GM13977 (cell line): ENCODE measurements around the gene GTF3A.

Experiments
- DNase-seq: peaks from one replicate; pipeline ENCODE4 v3.0.0; 2012; ENCODE audit warnings: low spot score
- in situ Hi-C: fragments of 300-500 bp; cut with MboI; formaldehyde crosslinking; loops from one replicate; pipeline ENCODE4 v1.12.0; 2022; ENCODE audit warnings: low sequenced_read_pairs, low pct_unique_long_range_greater_than_20kb, mixed read lengths, inconsistent platforms; ENCODE audit not compliant: unreplicated experiment
- TF ChIP-seq, protein P1 (sequence below): IDR thresholded peaks from 2 replicates; pipeline ENCODE4 v1.5.1; 2012; ENCODE audit warnings: mild to moderate bottlenecking, control low read depth; ENCODE audit not compliant: insufficient read depth; ENCODE audit errors: extremely low read depth, missing control alignments

GTF3A gene

DNA sequence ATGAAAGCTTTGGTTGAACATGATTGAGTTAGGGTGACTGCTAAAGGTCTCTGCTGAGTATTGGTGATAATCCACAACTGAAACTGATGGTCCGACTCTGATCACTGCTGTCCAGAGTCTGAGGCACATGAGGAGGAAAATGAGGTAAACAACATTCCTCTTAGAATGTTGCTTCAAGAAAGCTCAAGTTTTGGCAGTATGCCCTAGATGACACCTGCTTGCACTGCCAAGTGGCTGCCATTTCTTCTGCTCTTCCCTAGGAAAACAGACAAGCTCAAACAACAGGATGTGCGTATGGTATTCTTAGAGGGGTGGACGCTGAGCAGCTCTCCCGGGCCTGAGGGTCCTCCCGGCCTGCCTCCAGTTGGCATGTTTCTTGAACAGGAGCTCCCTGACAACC is 41.2 kb downstream of the GTF3A start:
- TF ChIP-seq, protein P1, sequence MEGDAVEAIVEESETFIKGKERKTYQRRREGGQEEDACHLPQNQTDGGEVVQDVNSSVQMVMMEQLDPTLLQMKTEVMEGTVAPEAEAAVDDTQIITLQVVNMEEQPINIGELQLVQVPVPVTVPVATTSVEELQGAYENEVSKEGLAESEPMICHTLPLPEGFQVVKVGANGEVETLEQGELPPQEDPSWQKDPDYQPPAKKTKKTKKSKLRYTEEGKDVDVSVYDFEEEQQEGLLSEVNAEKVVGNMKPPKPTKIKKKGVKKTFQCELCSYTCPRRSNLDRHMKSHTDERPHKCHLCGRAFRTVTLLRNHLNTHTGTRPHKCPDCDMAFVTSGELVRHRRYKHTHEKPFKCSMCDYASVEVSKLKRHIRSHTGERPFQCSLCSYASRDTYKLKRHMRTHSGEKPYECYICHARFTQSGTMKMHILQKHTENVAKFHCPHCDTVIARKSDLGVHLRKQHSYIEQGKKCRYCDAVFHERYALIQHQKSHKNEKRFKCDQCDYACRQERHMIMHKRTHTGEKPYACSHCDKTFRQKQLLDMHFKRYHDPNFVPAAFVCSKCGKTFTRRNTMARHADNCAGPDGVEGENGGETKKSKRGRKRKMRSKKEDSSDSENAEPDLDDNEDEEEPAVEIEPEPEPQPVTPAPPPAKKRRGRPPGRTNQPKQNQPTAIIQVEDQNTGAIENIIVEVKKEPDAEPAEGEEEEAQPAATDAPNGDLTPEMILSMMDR: no peak
- in situ Hi-C loops: no loop called here
- no peak for DNase-seq

DNA sequence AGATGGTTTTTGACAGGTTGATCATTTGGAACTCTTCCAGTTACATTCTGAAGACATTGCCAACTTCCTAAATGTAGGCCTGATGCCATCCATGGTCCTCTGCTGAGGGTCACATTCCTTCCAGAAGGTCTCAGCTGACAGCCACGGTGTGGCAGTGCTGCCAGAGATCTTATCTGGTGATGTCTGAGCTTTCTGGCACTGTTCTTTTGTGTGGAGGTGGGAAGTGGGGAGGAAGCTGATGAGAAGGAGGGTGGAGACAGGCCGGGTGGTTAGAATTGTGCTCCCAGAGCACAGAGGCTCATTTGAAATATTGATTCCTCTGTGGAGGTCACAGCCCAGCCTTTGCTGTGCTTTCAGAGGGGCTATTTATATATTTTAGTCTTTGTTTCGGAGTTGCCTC is 42.1 kb downstream of the GTF3A start:
- in situ Hi-C loops: no loop called here
- DNase-seq: no peak
- TF ChIP-seq, protein P1: no peak

DNA sequence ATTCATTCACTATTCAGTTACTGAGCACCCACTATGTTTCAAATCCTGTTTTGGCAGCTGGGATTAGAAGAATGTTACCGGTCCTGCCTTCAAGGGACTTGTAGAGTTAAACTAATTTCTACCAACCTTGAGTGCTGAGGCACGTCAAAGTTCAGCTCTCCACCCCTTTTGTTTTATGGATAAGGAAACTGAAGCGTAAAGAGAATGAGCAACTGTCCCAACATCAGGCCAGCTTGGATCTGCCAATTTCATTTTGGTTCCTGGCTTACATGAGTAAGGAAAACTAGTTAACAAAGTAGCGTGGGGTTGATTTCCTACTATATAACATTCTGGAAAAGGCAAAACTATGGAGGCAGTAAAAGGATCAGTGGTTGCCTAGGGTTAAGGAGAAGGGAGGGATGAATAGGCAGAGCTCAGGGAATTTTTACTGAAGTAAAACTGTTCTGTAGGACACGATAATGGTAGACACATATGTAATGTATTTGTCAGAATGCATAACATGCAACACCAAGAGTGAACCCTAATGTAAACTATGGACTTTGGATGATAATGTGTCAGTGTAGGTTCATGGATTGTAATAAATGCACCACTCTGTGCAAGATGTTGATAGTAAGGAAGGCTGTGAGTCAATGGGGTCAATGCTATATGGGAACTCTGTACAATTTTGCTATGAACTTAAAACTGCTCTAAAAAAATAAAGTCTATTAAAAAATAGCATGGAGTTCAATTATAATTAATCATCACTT is 45.8 kb downstream of the GTF3A start:
- TF ChIP-seq, protein P1: no peak
- no peak for DNase-seq
- in situ Hi-C loops: no loop called here

DNA sequence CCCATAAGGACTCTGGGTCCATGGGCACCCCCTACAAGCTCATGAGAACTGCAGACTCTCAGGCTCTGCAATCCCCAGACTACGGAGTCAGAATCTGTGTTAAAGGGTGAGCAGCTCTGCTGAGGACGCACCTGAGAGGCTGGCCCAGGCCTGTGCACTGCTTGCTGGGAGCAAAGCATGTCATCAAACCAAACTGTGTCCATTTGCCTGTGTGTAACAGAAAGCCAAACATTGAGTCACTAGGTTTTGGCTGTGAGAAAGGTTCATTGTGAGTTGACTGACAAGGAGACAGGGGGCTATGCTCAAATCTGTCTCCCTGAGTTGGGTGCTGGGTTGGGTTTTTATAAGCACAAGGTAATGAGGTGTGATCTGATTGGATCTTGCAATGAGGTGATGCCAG is 48.0 kb downstream of the GTF3A start:
- DNase-seq: no peak
- in situ Hi-C loops: no loop called here
- TF ChIP-seq, protein P1: no peak

DNA sequence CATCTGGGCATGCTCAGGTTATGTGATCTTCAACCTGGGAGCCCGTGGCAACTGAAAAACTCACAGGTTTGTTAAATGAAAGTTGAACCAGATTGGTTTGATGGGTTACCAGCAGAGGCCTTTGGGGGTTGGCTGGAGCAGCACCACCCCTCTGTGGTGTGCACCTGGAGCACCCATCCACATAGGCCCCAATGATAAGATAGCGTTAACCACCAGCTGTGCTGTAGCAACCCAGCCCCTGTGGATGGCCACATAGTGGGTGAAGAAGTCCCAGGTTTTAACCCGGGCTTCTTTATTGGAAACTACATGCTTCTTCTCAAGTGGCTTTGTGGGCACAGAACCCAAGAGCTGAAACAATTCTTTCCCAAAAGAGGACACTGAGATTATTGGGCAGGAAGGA is 48.5 kb downstream of the GTF3A start:
- no peak for DNase-seq
- TF ChIP-seq, protein P1: no peak
- in situ Hi-C loops: no loop called here

DNA sequence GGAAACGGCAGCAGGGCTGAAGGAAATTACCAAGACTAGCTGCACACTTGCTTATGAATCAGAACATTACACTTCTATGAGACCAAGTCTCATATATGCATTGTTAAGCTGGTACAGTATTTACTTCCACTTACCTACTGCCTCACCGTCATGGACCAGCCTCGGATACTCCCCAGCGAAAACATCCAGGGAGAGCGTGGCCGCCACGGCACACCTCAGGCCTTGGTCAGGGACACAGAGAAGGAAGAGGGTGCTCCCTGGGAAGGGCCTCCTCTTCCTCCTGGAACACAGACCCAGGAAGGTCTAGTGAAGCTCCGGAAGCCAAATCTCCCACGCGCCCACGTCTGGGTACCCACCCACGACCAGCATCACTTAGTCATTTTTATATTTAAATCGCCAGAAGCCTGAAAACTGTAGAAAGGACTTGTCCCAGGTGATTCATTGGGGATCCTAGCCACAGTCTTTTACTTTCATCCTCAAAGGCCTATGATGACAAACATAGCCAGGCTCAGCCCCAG is 50.4 kb downstream of the GTF3A start:
- in situ Hi-C loops: no loop called here
- DNase-seq: no peak
- TF ChIP-seq, protein P1: no peak
